Liver (tissue), 9 donors: ENCODE data around the gene SLC25A53. TPM values are rescaled to one million over a fixed set of nuclear protein-coding genes. Genes with fewer than 3 reads are reported as not detected.

ENCODE experiments used
- DNase-seq: peaks from one replicate; pipeline ENCODE4 v3.0.0-alpha.2; 2017; ENCODE audit warnings: low spot score
- H3K27ac ChIP-seq, 2 donors: one replicate each; pipeline ENCODE4 v1.7.0; 2013; ENCODE audit warnings: inconsistent platforms in 2 of 2, low read length in 2 of 2, control low read depth in 1 of 2, low read depth in 1 of 2, mild to moderate bottlenecking in 1 of 2
- H3K27me3 ChIP-seq, 4 donors: one replicate each; pipeline versions ENCODE4 v1.6.1 to v1.7.0; 2013; ENCODE audit warnings: low read length in 3 of 4, inconsistent platforms in 1 of 4, mild to moderate bottlenecking in 1 of 4, moderate library complexity in 1 of 4; ENCODE audit not compliant: control insufficient read depth in 4 of 4, insufficient read depth in 4 of 4
- H3K36me3 ChIP-seq, 4 donors: one replicate each; pipeline versions ENCODE4 v1.6.1 to v1.7.0; 2013; ENCODE audit warnings: low read length in 3 of 4, mild to moderate bottlenecking in 3 of 4, low read depth in 1 of 4, moderate library complexity in 1 of 4; ENCODE audit not compliant: control insufficient read depth in 4 of 4, insufficient read depth in 3 of 4
- H3K4me1 ChIP-seq, 4 donors: one replicate each; pipeline versions ENCODE4 v1.6.1 to v1.7.0; 2013; ENCODE audit warnings: low read length in 3 of 4, mild to moderate bottlenecking in 3 of 4, moderate library complexity in 1 of 4; ENCODE audit not compliant: control insufficient read depth in 4 of 4, insufficient read depth in 4 of 4
- H3K4me3 ChIP-seq, 3 donors: one replicate each; pipeline versions ENCODE4 v1.6.1 to v1.7.0; 2013; ENCODE audit warnings: low read length in 3 of 3, control low read depth in 1 of 3, low read depth in 1 of 3, mild to moderate bottlenecking in 1 of 3
- H3K9ac ChIP-seq, 2 donors: one replicate each; pipeline ENCODE4 v1.7.0; 2013; ENCODE audit warnings: low read length in 2 of 2, mild to moderate bottlenecking in 2 of 2, moderate library complexity in 2 of 2, control low read depth in 1 of 2, low read depth in 1 of 2
- H3K9me3 ChIP-seq, 4 donors: one replicate each; pipeline versions ENCODE4 v1.6.1 to v1.7.0; 2013; ENCODE audit warnings: low read length in 3 of 4; ENCODE audit not compliant: control insufficient read depth in 4 of 4
- CTCF ChIP-seq: fragments of 150-350 bp; IDR thresholded peaks from 2 replicates; pipeline ENCODE4 v1.5.1; 2017; ENCODE audit warnings: improper control_type of control experiment, low read depth, low read length; ENCODE audit not compliant: missing input control
- EGR1 ChIP-seq, 2 donors: IDR thresholded peaks; 2 replicates each; pipeline ENCODE4 v1.6.1; 2016 to 2018; ENCODE audit warnings: antibody characterized with exemption in 2 of 2, low read depth in 2 of 2
- GABPA ChIP-seq, 2 donors: IDR thresholded peaks in 1 of 2; conservative IDR thresholded peaks in 1 of 2; 2 replicates each; pipeline ENCODE4 v1.6.1; 2016; ENCODE audit warnings: antibody characterized with exemption in 2 of 2, mild to moderate bottlenecking in 1 of 2, moderate library complexity in 1 of 2
- HNF4A ChIP-seq, 2 donors: conservative IDR thresholded peaks; 2 replicates each; pipeline ENCODE4 v1.6.1; 2016; ENCODE audit warnings: antibody characterized with exemption in 2 of 2, mild to moderate bottlenecking in 2 of 2
- HNF4G ChIP-seq: IDR thresholded peaks from 2 replicates; pipeline ENCODE4 v1.6.1; 2016; ENCODE audit warnings: antibody characterized with exemption
- JUND ChIP-seq, 2 donors: IDR thresholded peaks; 2 replicates each; pipeline ENCODE4 v1.6.1; 2016; ENCODE audit warnings: antibody characterized with exemption in 2 of 2
- MAX ChIP-seq: IDR thresholded peaks from 2 replicates; pipeline ENCODE4 v1.6.1; 2016; ENCODE audit warnings: antibody characterized with exemption
- NR2F2 ChIP-seq: IDR thresholded peaks from 2 replicates; pipeline ENCODE4 v1.6.1; 2016; ENCODE audit warnings: antibody characterized with exemption
- RAD21 ChIP-seq, 2 donors: IDR thresholded peaks; 2 replicates each; pipeline ENCODE4 v1.6.1; 2016; ENCODE audit warnings: antibody characterized with exemption in 2 of 2, mild to moderate bottlenecking in 2 of 2
- RXRA ChIP-seq, 2 donors: IDR thresholded peaks; 2 replicates each; pipeline ENCODE4 v1.6.1; 2017 to 2018; ENCODE audit warnings: antibody characterized with exemption in 2 of 2, mild to moderate bottlenecking in 1 of 2
- SP1 ChIP-seq: IDR thresholded peaks from 2 replicates; pipeline ENCODE4 v1.6.1; 2018; ENCODE audit warnings: antibody characterized with exemption, mild to moderate bottlenecking
- YY1 ChIP-seq: IDR thresholded peaks from 2 replicates; pipeline ENCODE4 v1.6.1; 2016; ENCODE audit warnings: antibody characterized with exemption, mild to moderate bottlenecking
- ZBTB33 ChIP-seq: IDR thresholded peaks from 2 replicates; pipeline ENCODE4 v1.6.1; 2016; ENCODE audit warnings: antibody characterized with exemption
- WGBS: extraction: QIAGEN DNeasy Blood & Tissue Kit; methylation state at CpG from one replicate; pipeline ENCODE4 v1.1.7; 2013; 5-methylcytosine and 5-hydroxymethylcytosine counted together
- polyA plus RNA-seq, 2 donors: library from polyadenylated mRNA; stranded (reverse) in 1 of 2; unstranded in 1 of 2; fragments of 200-250 nt in 1 of 2; fragments of >200 nt in 1 of 2; fragmentation: Nextera tagmentation in 1 of 2; extraction: Ambion mirVana in 1 of 2; gene quantifications; one replicate each; pipeline versions ENCODE4 v1.2.1 to v1.2.3, GENCODE V29; 2013 to 2015
- total RNA-seq, 2 donors: library from RNA; depleted of rRNA; stranded (reverse); fragments of >200 nt; gene quantifications; one replicate each; pipeline ENCODE4 v1.2.3, GENCODE V29; 2014
- TF ChIP-seq, protein P1 (sequence below): IDR thresholded peaks from 2 replicates; pipeline ENCODE4 v1.6.1; 2016; ENCODE audit warnings: antibody characterized with exemption, mild to moderate bottlenecking
- donor health status: healthy.
- donor health status: healthy.
- donor health status: healthy.
- donor health status: healthy.
- donor health status: healthy.

The SLC25A53 gene
- total and polyA plus RNA-seq, 4 donors: 2.8 to 8.5 (median 7.1) TPM

DNA sequence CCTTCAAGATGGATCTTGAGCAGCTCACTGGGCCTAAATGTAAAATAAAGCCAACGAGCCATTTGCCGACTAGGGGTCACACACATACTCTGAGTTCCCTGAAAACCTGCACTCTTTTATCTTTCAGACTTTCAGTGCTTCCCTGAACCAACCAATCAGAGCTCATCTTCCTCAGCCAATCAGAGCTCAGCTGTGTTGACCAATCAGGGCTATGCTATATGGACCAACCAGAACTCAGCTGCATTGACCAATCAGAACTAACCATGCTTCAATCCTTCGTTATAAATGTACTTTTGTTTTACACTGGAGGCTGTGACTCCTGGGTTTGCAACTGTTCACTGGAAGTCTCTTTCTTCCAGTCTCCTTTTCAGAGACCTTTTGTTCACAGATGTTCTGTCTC lies 19.3 kb downstream of the SLC25A53 start:
- WGBS: 96% methylated on average over 3 of the region's 3 CpGs
- Histone ChIP-seq H3K9me3 (no peaks in the 10 kb centered on the region), H3K36me3 (peaks cover 0 to 2% (median 0%) of the 10 kb centered on the region in 4 donors), H3K4me1 (peaks cover 0 to 4% (median 0%) of the 10 kb centered on the region in 4 donors), H3K27ac (no peak overlapping the region), H3K4me3 (no peak overlapping the region), H3K27me3 (peaks cover 0 to 3% (median 0%) of the 10 kb centered on the region in 4 donors), H3K9ac (no peak overlapping the region)
- no peak for DNase-seq
- no peak for TF ChIP-seq RAD21 (IDR thresholded peaks at IDR 0.05)
- no peak for TF ChIP-seq JUND (IDR thresholded peaks at IDR 0.05)

GRCh38 chrX:104136241-104137019 lies 20.4 kb downstream of the SLC25A53 start:
- Histone ChIP-seq H3K27me3 (peaks cover 0 to 3% (median 0%) of the 10 kb centered on the region in 4 donors), H3K4me1 (peaks cover 0 to 4% (median 0%) of the 10 kb centered on the region in 4 donors), H3K9me3 (no peaks in the 10 kb centered on the region), H3K4me3 (peak overlapping the region in 1 of 3 donors; percentile 33), H3K36me3 (peaks cover 0 to 2% (median 0%) of the 10 kb centered on the region in 4 donors), H3K27ac (no peak overlapping the region), H3K9ac (no peak overlapping the region)
- DNase-seq: peak; percentile 42
- peak; percentile 67 for TF ChIP-seq CTCF
- TF ChIP-seq RAD21 (IDR thresholded peaks at IDR 0.05): peak; percentile 77 to 89
- no peak for TF ChIP-seq GABPA (IDR thresholded peaks at IDR 0.05 in 1 of 2, conservative IDR thresholded peaks at IDR 0.05 in 1 of 2)
- peak; percentile 38 for TF ChIP-seq YY1
- WGBS: 23% methylated on average over 10 of the region's 10 CpGs

GRCh38 chrX:104135677-104136076 lies 21.1 kb downstream of the SLC25A53 start:
- H3K4me3 ChIP-seq: no peak overlapping the region
- H3K36me3 ChIP-seq: peaks cover 0 to 6% (median 2%) of the 10 kb centered on the region in 4 donors
- DNase-seq: no peak
- 100% methylated on average over 1 of the region's 1 CpG for WGBS
- TF ChIP-seq HNF4G (no peak), HNF4A (conservative IDR thresholded peaks at IDR 0.05) (no peak), MAX (no peak), GABPA (IDR thresholded peaks at IDR 0.05 in 1 of 2, conservative IDR thresholded peaks at IDR 0.05 in 1 of 2) (no peak), CTCF (no peak), YY1 (no peak), NR2F2 (no peak), EGR1 (IDR thresholded peaks at IDR 0.05; ENCODE audit: low read depth in 2 of 2) (no peak), SP1 (no peak), ZBTB33 (no peak), JUND (IDR thresholded peaks at IDR 0.05) (no peak), RXRA (IDR thresholded peaks at IDR 0.05) (no peak), RAD21 (IDR thresholded peaks at IDR 0.05) (no peak)
- TF ChIP-seq, protein P1, sequence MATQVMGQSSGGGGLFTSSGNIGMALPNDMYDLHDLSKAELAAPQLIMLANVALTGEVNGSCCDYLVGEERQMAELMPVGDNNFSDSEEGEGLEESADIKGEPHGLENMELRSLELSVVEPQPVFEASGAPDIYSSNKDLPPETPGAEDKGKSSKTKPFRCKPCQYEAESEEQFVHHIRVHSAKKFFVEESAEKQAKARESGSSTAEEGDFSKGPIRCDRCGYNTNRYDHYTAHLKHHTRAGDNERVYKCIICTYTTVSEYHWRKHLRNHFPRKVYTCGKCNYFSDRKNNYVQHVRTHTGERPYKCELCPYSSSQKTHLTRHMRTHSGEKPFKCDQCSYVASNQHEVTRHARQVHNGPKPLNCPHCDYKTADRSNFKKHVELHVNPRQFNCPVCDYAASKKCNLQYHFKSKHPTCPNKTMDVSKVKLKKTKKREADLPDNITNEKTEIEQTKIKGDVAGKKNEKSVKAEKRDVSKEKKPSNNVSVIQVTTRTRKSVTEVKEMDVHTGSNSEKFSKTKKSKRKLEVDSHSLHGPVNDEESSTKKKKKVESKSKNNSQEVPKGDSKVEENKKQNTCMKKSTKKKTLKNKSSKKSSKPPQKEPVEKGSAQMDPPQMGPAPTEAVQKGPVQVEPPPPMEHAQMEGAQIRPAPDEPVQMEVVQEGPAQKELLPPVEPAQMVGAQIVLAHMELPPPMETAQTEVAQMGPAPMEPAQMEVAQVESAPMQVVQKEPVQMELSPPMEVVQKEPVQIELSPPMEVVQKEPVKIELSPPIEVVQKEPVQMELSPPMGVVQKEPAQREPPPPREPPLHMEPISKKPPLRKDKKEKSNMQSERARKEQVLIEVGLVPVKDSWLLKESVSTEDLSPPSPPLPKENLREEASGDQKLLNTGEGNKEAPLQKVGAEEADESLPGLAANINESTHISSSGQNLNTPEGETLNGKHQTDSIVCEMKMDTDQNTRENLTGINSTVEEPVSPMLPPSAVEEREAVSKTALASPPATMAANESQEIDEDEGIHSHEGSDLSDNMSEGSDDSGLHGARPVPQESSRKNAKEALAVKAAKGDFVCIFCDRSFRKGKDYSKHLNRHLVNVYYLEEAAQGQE: no peak
- no peaks in the 10 kb centered on the region for H3K9me3 ChIP-seq
- peaks cover 0 to 3% (median 0%) of the 10 kb centered on the region in 4 donors for H3K27me3 ChIP-seq
- no peak overlapping the region for H3K9ac ChIP-seq
- H3K4me1 ChIP-seq: peaks cover 0 to 4% (median 0%) of the 10 kb centered on the region in 4 donors
- no peak overlapping the region for H3K27ac ChIP-seq
